Midbrain (tissue), 1 donor: Measurements from ENCODE around the gene SLC5A7.

ENCODE experiments used
- DNase-seq: peaks from one replicate; lab custom pipeline; 2025; lab: John Stamatoyannopoulos, UW

Gene SLC5A7

GRCh38 chr2:107986278-107987217 lies at the start of gene SLC5A7:
Gene SLC5A7, plus strand, starts transcription at chr2:107986524. Its CDS starts 1,632 bp downstream, at chr2:107988156.
- no peak for DNase-seq

GRCh38 chr2:107961395-107961794 lies 24.9 kb upstream of the SLC5A7 start:
- no peak for DNase-seq

DNA sequence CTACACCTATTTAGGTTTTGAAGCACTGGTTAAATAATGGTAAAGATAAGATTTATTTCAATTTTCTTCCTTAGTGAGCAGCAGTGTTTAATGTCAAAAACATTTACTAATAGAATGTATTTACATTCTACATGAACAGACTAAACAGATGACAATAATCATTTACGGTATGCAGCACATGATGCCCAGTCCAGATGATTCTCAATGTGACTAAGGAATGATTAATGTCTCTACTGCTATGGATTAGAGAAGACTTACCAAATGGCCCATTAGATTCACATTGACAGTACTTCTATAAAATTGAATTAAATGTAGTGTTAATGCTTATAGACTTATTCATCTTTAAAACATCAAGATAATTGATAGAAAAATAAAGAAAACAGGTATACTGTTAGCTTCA lies 22.1 kb upstream of the SLC5A7 start:
- DNase-seq, result no peak

GRCh38 chr2:107984707-107985106 lies 1.6 kb upstream of the SLC5A7 start:
- no peak for DNase-seq

GRCh38 chr2:107988108-107988507 lies 1.8 kb downstream of the SLC5A7 start:
- no peak for DNase-seq

- DNase-seq, result no peak
Measured at GRCh38 chr2:107989445-107989844, 3.1 kb downstream of the SLC5A7 start.

- no peak for DNase-seq
Measured at GRCh38 chr2:107990718-107991117, 4.4 kb downstream of the SLC5A7 start.

DNA sequence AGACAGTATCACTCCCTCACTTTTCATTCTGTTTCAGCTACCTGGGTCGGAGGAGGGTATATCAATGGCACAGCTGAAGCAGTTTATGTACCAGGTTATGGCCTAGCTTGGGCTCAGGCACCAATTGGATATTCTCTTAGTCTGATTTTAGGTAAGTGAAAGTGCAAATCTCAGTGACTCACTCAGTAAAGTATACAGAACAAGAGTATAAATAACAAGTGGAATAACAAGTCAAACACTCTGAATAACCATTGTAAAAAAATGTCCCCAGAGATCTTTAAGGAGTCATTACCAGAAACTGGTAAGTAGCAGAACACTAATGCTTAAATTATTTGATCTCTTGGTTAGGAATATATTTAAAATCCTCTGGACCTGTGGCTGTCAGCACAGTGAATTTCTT lies 5.7 kb downstream of the SLC5A7 start:
- DNase-seq, result no peak

- DNase-seq, result no peak
Measured at GRCh38 chr2:107999158-107999557, 12.8 kb downstream of the SLC5A7 start.

GRCh38 chr2:108010912-108011591 lies 24.7 kb downstream of the SLC5A7 start:
- no peak for DNase-seq

GRCh38 chr2:108013305-108013704 lies 27.0 kb downstream of the SLC5A7 start:
- no peak for DNase-seq

DNA sequence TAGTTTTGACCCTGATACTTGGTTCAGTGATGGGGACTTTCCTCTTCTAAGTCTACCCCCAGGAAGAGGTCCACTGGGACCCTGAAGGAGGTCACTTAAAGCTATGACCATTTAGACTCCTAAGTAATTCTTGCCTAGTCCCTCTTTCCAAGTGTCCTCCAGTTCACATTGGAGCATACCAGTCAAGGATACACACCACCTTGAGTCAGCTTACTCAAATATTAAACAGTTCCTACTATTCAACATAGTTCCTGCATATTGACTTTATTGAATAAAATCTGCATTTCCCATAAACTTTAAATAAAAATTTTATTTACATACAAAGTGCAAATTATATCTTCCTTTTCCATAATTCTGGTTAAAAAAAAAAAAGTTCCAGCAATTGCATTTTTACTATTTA lies 36.3 kb downstream of the SLC5A7 start:
- no peak for DNase-seq

GRCh38 chr2:108023776-108024175 lies 37.5 kb downstream of the SLC5A7 start:
- no peak for DNase-seq

DNA sequence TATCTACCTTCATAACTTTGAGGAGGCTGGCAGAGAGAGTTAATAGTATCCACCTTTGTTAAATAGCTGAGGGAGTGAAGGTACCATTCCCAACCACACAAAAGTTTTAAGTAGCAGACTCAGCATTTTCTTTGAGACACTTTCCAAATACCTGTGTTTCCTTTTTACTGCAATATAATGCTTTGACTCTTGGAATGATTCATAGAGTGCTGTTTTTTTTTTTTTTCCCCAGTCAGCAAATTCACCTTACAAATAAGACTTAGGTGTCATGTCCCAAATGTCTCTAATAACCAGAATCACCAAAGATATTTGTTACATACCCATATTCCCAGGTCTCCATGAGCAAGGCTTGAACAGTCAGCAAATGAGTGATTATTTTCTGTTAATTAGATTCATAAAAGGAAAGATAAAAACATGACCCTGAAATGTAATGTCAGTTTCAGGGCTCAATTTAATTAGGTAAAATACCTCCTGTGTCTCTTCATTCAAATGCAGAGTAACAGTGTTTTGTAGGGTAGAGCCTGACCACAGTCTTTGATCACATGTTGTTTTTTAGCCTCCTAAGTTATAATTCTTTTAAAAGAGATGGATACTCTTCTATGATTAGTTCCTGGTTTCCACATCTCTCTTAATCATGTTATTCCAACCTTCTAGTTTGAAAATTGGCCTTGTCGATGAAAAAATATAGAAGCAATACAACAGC lies 39.9 kb downstream of the SLC5A7 start:
- DNase-seq, result no peak

GRCh38 chr2:108029496-108029895 lies 43.2 kb downstream of the SLC5A7 start:
- no peak for DNase-seq

- no peak for DNase-seq
Measured at GRCh38 chr2:108029912-108030311, 43.6 kb downstream of the SLC5A7 start.

DNA sequence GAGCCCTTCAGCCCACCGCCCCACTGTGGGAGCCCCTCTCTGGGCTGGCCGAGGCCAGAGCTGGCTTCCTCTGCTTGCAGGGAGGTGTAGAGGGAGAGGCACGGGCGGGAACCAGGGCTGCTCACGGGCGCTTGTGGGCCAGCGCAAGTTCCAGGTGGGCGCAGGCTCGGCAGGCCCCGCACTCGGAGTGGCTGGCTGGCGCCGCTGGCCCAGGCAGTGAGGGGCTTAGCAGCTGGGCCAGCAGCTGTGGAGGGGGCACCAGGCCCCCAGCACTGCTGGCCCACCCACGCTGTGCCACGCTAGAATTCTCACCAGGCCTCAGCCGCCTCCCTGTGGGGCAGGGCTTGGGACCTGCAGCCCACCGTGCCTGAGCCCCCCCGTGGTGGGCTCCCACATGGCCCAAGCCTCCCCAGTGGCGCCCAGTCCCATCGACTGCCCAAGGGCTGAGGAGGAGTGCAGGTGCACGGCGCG lies 45.2 kb downstream of the SLC5A7 start:
- DNase-seq, result no peak

DNA sequence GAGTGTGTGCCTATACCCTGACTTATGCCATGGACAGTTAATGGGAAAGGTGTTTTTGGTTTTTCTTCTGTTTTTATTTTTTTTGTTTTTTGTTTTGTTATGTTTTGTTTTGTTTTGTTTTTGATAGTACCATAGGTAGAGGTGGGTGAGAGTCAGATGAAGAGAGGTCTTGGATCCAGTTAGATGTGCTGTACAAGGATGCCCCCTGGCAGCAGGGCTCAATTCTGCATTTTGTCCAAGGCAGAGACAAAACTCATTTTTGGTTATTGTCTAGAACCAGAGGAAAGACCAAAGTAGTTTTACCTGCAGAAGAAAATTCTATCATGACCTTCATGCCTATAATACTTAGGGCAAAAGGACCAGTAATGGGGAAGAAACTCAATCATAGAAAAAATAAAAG lies 48.5 kb downstream of the SLC5A7 start:
- no peak for DNase-seq

DNA sequence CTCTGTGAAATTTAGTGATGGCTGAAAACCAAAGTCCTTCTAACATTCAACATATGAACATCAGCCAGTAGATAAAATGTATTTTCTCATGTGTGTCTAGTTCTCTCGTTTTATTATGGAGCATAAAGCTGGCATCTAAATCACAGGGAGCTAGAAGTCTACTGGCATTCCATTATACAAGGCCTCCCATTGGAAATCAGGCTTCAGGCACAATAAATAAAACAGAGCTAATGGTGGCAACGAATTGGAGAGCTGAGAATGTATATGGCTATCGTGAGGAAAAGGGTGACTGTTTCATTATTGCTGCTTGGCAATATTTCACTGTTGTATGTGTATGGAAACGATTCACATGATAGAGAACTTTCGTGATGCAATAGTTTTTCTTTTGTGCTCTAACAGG lies 62.4 kb downstream of the SLC5A7 start:
- no peak for DNase-seq

DNA sequence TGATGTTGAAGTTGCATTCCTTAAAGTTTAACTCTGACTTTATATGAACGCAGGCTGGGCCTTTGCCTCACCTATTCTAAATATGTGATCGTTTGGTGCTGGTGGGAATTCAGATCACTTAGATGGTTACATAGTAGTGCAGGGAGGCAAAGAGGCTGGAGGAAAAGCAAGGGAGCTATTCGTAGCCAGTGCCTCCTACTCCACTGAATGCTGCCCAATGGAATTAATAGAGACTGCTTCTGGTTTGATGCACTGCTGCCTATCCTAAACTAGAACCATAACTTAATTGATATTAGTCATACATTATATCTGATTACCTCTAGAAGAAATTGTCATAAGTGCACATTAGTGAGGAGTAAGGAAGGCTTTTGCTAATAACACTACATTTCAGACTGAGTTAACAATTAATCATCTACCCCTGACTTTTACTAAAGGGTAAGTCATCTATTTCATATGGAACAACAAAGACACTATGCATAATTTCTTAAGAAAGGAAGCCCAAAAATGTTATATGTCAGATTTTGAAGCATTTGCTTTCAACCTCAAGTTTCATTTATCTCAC lies 72.3 kb downstream of the SLC5A7 start:
- DNase-seq, result no peak

GRCh38 chr2:108061439-108062042 lies 75.2 kb downstream of the SLC5A7 start:
- no peak for DNase-seq
